A549 (cell line): Measurements from ENCODE around the gene RPL41. TPM values are rescaled to one million over a fixed set of nuclear protein-coding genes. Genes with fewer than 3 reads are reported as not detected.

Experiments used
- ATAC-seq, 2 experiments: fragments of 200-7000 bp in 1 of 2; fragments of >200 bp in 1 of 2; cut with Nextera tagmentation in 1 of 2; cut with Tn5 transposase in 1 of 2; 3 replicates each; pipeline versions ENCODE4 v1.8.0 to v1.9.1; 2018 to 2020; ENCODE audit warnings: mild to moderate bottlenecking in 1 of 2, moderate library complexity in 1 of 2
- CTCF ChIA-PET: fragments of 300-600 bp; sonication (Branson Sonifier 250); formaldehyde crosslinking; extraction: SDS; loops from one replicate; lab custom pipeline; 2021; ENCODE audit warnings: antibody characterized with exemption, inconsistent platforms; lab: Yijun Ruan, JAX
- POLR2A ChIA-PET: fragments of 350-600 bp; formaldehyde crosslinking; extraction: SDS; loops from one replicate; lab custom pipeline; 2021; ENCODE audit warnings: antibody characterized with exemption, inconsistent platforms; lab: Yijun Ruan, JAX
- DNase-seq, 2 experiments: peaks; one replicate each; pipeline versions ENCODE4 v3.0.0 to v3.0.0-alpha.2; 2011 to 2016; ENCODE audit warnings: low read depth in 1 of 2, low spot score in 1 of 2
- FAIRE-seq: peaks from 2 replicates; lab custom pipeline; 2011; peaks lifted over from hg19 to GRCh38; lab: Jason Lieb, UNC
- H3K27ac ChIP-seq, 2 experiments: fragments of >200 bp; sonication (Bioruptor Twin); formaldehyde crosslinking; 3 replicates each; pipeline ENCODE4 v1.5.1; 2016 to 2017
- H3K4me1 ChIP-seq: fragments of >200 bp; sonication (Bioruptor Twin); formaldehyde crosslinking; 3 replicates; pipeline ENCODE4 v1.6.1; 2016
- H3K4me2 ChIP-seq: fragments of >200 bp; sonication (Bioruptor Twin); formaldehyde crosslinking; 3 replicates; pipeline ENCODE4 v1.6.1; 2016
- H3K4me3 ChIP-seq: fragments of >200 bp; sonication (Bioruptor Twin); formaldehyde crosslinking; 3 replicates; pipeline ENCODE4 v1.5.1; 2016
- H3K9me3 ChIP-seq: fragments of >200 bp; sonication (Bioruptor Twin); formaldehyde crosslinking; 3 replicates; pipeline ENCODE4 v1.6.1; 2016
- BCL3 ChIP-seq: fragments of >200 bp; sonication (Bioruptor Twin); formaldehyde crosslinking; IDR thresholded peaks from 3 replicates; pipeline ENCODE4 v1.6.1; 2016
- CBX2 ChIP-seq: fragments of 200-600 bp; sonication (generic); IDR thresholded peaks from 2 replicates; pipeline ENCODE4 v1.6.1; 2016; ENCODE audit warnings: low read depth, mild to moderate bottlenecking, borderline replicate concordance
- CBX8 ChIP-seq: fragments of 200-600 bp; sonication (generic); IDR thresholded peaks from 2 replicates; pipeline ENCODE4 v1.6.1; 2016
- CEBPB ChIP-seq, 2 experiments: fragments of >200 bp in 1 of 2; sonication (Bioruptor Twin) in 1 of 2; formaldehyde crosslinking in 1 of 2; IDR thresholded peaks; 2 replicates each; pipeline ENCODE4 v1.6.1; 2012 to 2016
- E2F6 ChIP-seq: IDR thresholded peaks from 2 replicates; pipeline ENCODE4 v1.6.1; 2012; ENCODE audit warnings: low read depth, borderline replicate concordance
- EHMT2 ChIP-seq: fragments of 200-600 bp; sonication (generic); IDR thresholded peaks from 2 replicates; pipeline ENCODE4 v1.6.1; 2016; ENCODE audit warnings: antibody characterized with exemption, low read depth, mild to moderate bottlenecking, moderate library complexity
- FOSL2 ChIP-seq, 2 experiments: fragments of 450-650 bp in 1 of 2; fragments of >200 bp in 1 of 2; sonication (Bioruptor Twin) in 1 of 2; formaldehyde crosslinking; IDR thresholded peaks; 2 replicates each; pipeline versions ENCODE4 v1.5.0 to v1.6.1; 2016 to 2020; ENCODE audit warnings: mild to moderate bottlenecking in 1 of 2, moderate library complexity in 1 of 2
- GATA3 ChIP-seq: IDR thresholded peaks from 2 replicates; pipeline ENCODE4 v1.6.1; 2012; ENCODE audit warnings: borderline replicate concordance
- HOXB5 ChIP-seq: fragments of 250-450 bp; sonication (Bioruptor Pico); IDR thresholded peaks from 2 replicates; pipeline ENCODE4 v1.5.0; 2020; ENCODE audit warnings: mild to moderate bottlenecking, moderate library complexity
- JUNB ChIP-seq: fragments of >200 bp; sonication (Bioruptor Twin); formaldehyde crosslinking; IDR thresholded peaks from 2 replicates; pipeline ENCODE4 v1.6.1; 2016
- KDM5A ChIP-seq: fragments of 200-600 bp; sonication (generic); IDR thresholded peaks from 2 replicates; pipeline ENCODE4 v1.6.1; 2016; ENCODE audit warnings: antibody characterized with exemption, mild to moderate bottlenecking
- NPAS2 ChIP-seq: fragments of 250-450 bp; sonication (Bioruptor Pico); IDR thresholded peaks from 2 replicates; pipeline ENCODE4 v1.8.0; 2022; ENCODE audit warnings: mild to moderate bottlenecking, moderate library complexity, borderline replicate concordance
- NR3C1 ChIP-seq: fragments of >200 bp; sonication (Bioruptor Twin); formaldehyde crosslinking; IDR thresholded peaks from 3 replicates; pipeline ENCODE4 v1.6.1; 2017
- POLR2A ChIP-seq: IDR thresholded peaks from 2 replicates; pipeline ENCODE4 v1.6.1; 2012; ENCODE audit warnings: mild to moderate bottlenecking, low read length
- RAD21 ChIP-seq, 2 experiments: fragments of >200 bp in 1 of 2; sonication (Bioruptor Twin) in 1 of 2; formaldehyde crosslinking in 1 of 2; IDR thresholded peaks in 1 of 2; conservative IDR thresholded peaks in 1 of 2; 2 replicates in 1 of 2; 3 replicates in 1 of 2; pipeline ENCODE4 v1.6.1; 2012 to 2018; ENCODE audit warnings: inconsistent platforms in 1 of 2
- SREBF2 ChIP-seq: fragments of 450-650 bp; IDR thresholded peaks from 2 replicates; pipeline ENCODE4 v1.6.1; 2014; ENCODE audit warnings: mild to moderate bottlenecking, moderate library complexity
- ZFP36 ChIP-seq: fragments of 450-650 bp; IDR thresholded peaks from 2 replicates; pipeline ENCODE4 v1.6.1; 2014; ENCODE audit warnings: borderline replicate concordance; ENCODE audit not compliant: partially characterized antibody
- ZSCAN20 ChIP-seq: fragments of 250-450 bp; sonication (Bioruptor Pico); IDR thresholded peaks from 2 replicates; pipeline ENCODE4 v1.8.0; 2022; ENCODE audit warnings: mild to moderate bottlenecking, moderate library complexity
- WGBS: methylation state at CpG from one replicate; pipeline ENCODE4 v1.1.6; 2017; ENCODE audit errors: missing lambda C conversion rate; 5-methylcytosine and 5-hydroxymethylcytosine counted together
- polyA plus RNA-seq, 4 experiments: library from polyadenylated mRNA; depleted of rRNA in 3 of 4; stranded (reverse); fragments of >200 nt; fragmentation: RNase III in 1 of 4; extraction: RNeasy Plus Mini Kit Qiagen cat#74134 plus additional on column Dnase treatment in 1 of 4; gene quantifications; 2 replicates in 3 of 4; 3 replicates in 1 of 4; pipeline ENCODE4 v1.2.3, GENCODE V29; 2011 to 2017
- TF ChIP-seq, protein P1 (sequence below): fragments of >200 bp; sonication (Bioruptor Twin); formaldehyde crosslinking; IDR thresholded peaks from 3 replicates; pipeline ENCODE4 v1.5.1; 2016
- TF ChIP-seq, protein P2 (sequence below): fragments of >200 bp; sonication (Bioruptor Twin); formaldehyde crosslinking; IDR thresholded peaks from 2 replicates; pipeline ENCODE4 v1.6.1; 2016
- TF ChIP-seq, protein P3 (sequence below): fragments of 250-450 bp; sonication (Bioruptor Pico); IDR thresholded peaks from 2 replicates; pipeline ENCODE4 v1.5.0; 2021; ENCODE audit warnings: mild to moderate bottlenecking, moderate library complexity, borderline replicate concordance
- TF ChIP-seq, protein P4 (sequence below): fragments of 150-350 bp; IDR thresholded peaks from 2 replicates; pipeline ENCODE4 v1.6.1; 2014; ENCODE audit warnings: low read depth, mild to moderate bottlenecking, low read length
- TF ChIP-seq, protein P5 (sequence below): fragments of 250-450 bp; sonication (Bioruptor Pico); IDR thresholded peaks from 2 replicates; pipeline ENCODE4 v1.5.0; 2020; ENCODE audit warnings: low read depth, mild to moderate bottlenecking, moderate library complexity

The RPL41 gene
- polyA plus RNA-seq, 2 of the 4 experiments (the other 2 are of a cell fraction): 8,804 to 9,351 TPM

DNA sequence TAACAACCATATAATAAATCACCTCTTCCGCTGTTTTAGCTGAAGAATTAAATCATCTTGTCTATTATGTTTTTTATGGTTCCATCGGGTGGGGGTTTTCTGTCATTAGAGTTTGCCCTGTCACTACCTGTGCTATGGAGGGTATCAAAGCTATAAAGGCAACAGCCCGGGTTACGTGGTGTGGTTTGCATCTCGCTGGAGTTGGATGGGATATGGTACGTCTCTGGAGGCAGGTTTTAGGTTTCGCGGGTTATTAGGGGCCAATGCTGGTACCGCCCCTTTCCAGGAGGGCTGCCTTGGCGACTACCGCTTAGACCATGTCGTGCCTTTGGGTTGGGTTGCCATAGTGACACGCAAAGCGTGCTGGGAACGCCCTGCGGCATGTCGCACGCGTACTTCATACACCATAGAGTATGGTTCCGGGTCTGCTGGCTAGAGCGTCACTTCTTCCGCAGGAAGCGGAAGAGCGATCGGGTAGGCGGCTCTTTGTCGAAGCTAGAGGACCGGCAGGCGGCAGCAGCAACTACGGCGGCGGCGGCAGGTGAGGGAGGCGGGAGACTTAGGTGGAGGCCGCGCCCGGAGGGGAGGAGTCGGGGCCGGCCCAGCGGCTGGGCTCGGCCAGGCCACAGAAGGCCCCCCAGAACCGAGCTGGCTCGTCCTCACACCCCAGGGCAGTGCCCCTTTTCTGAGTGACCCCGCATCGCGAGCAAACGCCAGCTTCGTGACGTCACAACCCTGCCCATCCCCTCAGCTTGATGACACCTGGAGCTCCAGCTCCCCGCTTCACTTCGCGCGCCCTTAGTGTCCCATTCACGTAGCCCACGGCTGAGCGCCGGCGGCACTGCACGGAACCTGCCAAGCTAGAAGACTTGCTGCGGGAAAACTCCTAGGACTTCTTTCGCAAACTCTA lies 1.6 kb downstream of the RPL41 start, which contains the start of gene ZC3H10 (continued):
- TF ChIP-seq, protein P1, sequence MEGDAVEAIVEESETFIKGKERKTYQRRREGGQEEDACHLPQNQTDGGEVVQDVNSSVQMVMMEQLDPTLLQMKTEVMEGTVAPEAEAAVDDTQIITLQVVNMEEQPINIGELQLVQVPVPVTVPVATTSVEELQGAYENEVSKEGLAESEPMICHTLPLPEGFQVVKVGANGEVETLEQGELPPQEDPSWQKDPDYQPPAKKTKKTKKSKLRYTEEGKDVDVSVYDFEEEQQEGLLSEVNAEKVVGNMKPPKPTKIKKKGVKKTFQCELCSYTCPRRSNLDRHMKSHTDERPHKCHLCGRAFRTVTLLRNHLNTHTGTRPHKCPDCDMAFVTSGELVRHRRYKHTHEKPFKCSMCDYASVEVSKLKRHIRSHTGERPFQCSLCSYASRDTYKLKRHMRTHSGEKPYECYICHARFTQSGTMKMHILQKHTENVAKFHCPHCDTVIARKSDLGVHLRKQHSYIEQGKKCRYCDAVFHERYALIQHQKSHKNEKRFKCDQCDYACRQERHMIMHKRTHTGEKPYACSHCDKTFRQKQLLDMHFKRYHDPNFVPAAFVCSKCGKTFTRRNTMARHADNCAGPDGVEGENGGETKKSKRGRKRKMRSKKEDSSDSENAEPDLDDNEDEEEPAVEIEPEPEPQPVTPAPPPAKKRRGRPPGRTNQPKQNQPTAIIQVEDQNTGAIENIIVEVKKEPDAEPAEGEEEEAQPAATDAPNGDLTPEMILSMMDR: peak; percentile 36
- TF ChIP-seq CEBPB (IDR thresholded peaks at IDR 0.05) (no peak), HOXB5 (CRISPR knock-in tag) (no peak), KDM5A (no peak), ZSCAN20 (CRISPR knock-in tag) (no peak), FOSL2 (IDR thresholded peaks at IDR 0.05) (no peak), FOSL2 (CRISPR knock-in tag; IDR thresholded peaks at IDR 0.05) (peak; percentile 66; the same call in 1 of the 2 replicates), NR3C1 (no peak)

DNA sequence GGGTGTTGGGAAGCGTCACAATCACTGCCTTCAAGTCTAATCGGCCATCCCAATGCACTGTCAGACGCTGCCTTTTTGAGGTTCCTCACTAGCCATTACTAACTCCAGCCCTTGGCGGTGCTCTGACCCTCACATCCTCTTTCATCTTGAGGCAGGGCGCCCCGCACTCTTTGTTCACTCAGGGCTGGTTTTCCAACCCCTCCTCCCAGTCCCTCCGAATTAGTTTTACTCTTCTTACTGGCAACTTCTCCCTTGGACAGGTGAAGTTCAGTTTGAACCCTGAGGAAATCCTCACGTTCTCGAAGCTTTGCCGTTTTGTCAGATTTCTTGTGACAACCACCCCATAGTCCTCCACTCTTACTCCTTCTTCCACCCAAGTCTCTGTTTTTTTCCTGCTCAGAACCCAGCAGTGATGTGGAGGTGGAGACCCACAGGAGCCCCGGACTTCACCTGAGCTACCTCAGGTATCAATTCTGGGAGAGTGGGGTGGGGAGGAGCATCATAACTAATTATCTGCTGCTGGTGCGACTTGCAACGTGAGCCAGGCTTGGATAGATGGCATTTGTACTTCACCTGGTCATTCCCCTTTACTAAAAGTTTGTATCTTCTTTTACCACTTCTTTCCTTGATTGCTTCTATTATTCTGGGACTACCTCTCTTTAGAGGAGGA lies 2.4 kb downstream of the RPL41 start:
- ChIA-PET POLR2A (interaction anchor here (0.5 to 5.5 kb wide), 15 partner anchors 7 to 367 kb away, joined by 3 to 77 read pairs (median 7); partner anchors contain the start of genes DNAJC14, ERBB3, ESYT1 and MYL6), CTCF (interaction anchor here (0.6 to 15.7 kb wide), 37 partner anchors 8 to 518 kb away, joined by 3 to 204 read pairs (median 5); partner anchors contain the start of genes ANKRD52, COQ10A, ESYT1 and MYL6B)
- H3K27ac ChIP-seq: peak overlapping the region; percentile 81 to 91
- H3K9me3 ChIP-seq: no peaks in the 10 kb centered on the region
- WGBS: 3% methylated on average over 13 of the region's 13 CpGs
- no peak for DNase-seq
- peak overlapping the region; percentile 71 for H3K4me3 ChIP-seq
- peak; percentile 38 to 45; a peak in 5 of 6 replicates for ATAC-seq
- TF ChIP-seq JUNB: no peak
- no peak for TF ChIP-seq RAD21 (conservative IDR thresholded peaks at IDR 0.05 in 1 of 2, IDR thresholded peaks at IDR 0.05 in 1 of 2)
- TF ChIP-seq, protein P2, sequence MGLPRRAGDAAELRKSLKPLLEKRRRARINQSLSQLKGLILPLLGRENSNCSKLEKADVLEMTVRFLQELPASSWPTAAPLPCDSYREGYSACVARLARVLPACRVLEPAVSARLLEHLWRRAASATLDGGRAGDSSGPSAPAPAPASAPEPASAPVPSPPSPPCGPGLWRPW: no peak
- no peak for TF ChIP-seq POLR2A
- TF ChIP-seq, protein P3, sequence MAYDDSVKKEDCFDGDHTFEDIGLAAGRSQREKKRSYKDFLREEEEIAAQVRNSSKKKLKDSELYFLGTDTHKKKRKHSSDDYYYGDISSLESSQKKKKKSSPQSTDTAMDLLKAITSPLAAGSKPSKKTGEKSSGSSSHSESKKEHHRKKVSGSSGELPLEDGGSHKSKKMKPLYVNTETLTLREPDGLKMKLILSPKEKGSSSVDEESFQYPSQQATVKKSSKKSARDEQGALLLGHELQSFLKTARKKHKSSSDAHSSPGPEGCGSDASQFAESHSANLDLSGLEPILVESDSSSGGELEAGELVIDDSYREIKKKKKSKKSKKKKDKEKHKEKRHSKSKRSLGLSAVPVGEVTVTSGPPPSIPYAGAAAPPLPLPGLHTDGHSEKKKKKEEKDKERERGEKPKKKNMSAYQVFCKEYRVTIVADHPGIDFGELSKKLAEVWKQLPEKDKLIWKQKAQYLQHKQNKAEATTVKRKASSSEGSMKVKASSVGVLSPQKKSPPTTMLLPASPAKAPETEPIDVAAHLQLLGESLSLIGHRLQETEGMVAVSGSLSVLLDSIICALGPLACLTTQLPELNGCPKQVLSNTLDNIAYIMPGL (CRISPR knock-in tag): no peak
- no peak for TF ChIP-seq GATA3
- no peak for TF ChIP-seq SREBF2
- TF ChIP-seq E2F6: no peak
- no peak for TF ChIP-seq ZFP36
- TF ChIP-seq ZSCAN20 (CRISPR knock-in tag): no peak
- TF ChIP-seq, protein P4, sequence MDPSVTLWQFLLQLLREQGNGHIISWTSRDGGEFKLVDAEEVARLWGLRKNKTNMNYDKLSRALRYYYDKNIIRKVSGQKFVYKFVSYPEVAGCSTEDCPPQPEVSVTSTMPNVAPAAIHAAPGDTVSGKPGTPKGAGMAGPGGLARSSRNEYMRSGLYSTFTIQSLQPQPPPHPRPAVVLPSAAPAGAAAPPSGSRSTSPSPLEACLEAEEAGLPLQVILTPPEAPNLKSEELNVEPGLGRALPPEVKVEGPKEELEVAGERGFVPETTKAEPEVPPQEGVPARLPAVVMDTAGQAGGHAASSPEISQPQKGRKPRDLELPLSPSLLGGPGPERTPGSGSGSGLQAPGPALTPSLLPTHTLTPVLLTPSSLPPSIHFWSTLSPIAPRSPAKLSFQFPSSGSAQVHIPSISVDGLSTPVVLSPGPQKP: no peak
- TF ChIP-seq NR3C1: no peak
- TF ChIP-seq CBX2: no peak
- TF ChIP-seq, protein P1: no peak
- no peak for TF ChIP-seq KDM5A
- TF ChIP-seq, protein P5, sequence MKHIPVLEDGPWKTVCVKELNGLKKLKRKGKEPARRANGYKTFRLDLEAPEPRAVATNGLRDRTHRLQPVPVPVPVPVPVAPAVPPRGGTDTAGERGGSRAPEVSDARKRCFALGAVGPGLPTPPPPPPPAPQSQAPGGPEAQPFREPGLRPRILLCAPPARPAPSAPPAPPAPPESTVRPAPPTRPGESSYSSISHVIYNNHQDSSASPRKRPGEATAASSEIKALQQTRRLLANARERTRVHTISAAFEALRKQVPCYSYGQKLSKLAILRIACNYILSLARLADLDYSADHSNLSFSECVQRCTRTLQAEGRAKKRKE (CRISPR knock-in tag): no peak
- no peak for TF ChIP-seq BCL3
- TF ChIP-seq NPAS2: no peak
- no peak for TF ChIP-seq CBX8
- no peak for TF ChIP-seq EHMT2
- no peak for FAIRE-seq
- peaks cover 20% of the 10 kb centered on the region for H3K4me1 ChIP-seq
- peak overlapping the region; percentile 95 for H3K4me2 ChIP-seq
